Bronchial epithelial cell (primary cell): Measurements from ENCODE around the gene SLC6A5. TPM values are rescaled to one million over a fixed set of nuclear protein-coding genes. Genes with fewer than 3 reads are reported as not detected.

Source experiments
- DNase-seq: peaks from one replicate; pipeline ENCODE4 v3.0.0-alpha.2; 2010; ENCODE audit warnings: low read depth
- FAIRE-seq: peaks from 2 replicates; lab custom pipeline; 2011; peaks lifted over from hg19 to GRCh38; lab: Jason Lieb, UNC
- H3K27me3 ChIP-seq: 2 replicates; pipeline ENCODE4 v1.5.1; 2011; ENCODE audit warnings: low read length; ENCODE audit not compliant: control insufficient read depth, insufficient read depth
- H3K36me3 ChIP-seq: 2 replicates; pipeline ENCODE4 v1.5.1; 2011; ENCODE audit warnings: low read length; ENCODE audit not compliant: control insufficient read depth, insufficient read depth
- H3K4me3 ChIP-seq: 2 replicates; pipeline ENCODE4 v1.5.1; 2011; ENCODE audit warnings: mild to moderate bottlenecking, low read depth, low read length, control low read depth
- CTCF ChIP-seq: IDR thresholded peaks from 2 replicates; pipeline ENCODE4 v1.5.1; 2011; ENCODE audit warnings: mild to moderate bottlenecking, moderate library complexity, low read length, control low read depth, inconsistent platforms; ENCODE audit not compliant: insufficient read depth, severe bottlenecking
- total RNA-seq: library from RNA; depleted of rRNA; stranded (reverse); fragments of >200 nt; gene quantifications from 2 replicates; pipeline ENCODE4 v1.2.1, GENCODE V29; 2014

Gene SLC6A5
- total RNA-seq, 1 donor from 2014 or later: not detected

- H3K36me3 ChIP-seq: no peaks in the 10 kb centered on the region
- peaks cover 4% of the 10 kb centered on the region for H3K27me3 ChIP-seq
- TF ChIP-seq CTCF: no peak
- FAIRE-seq (no peak), DNase-seq (no peak)
- H3K4me3 ChIP-seq: no peak overlapping the region
These were observed 77.2 kb downstream of the SLC6A5 start for GRCh38 chr11:20676658-20677057.

GRCh38 chr11:20688761-20689160, 89.4 kb downstream of the SLC6A5 start:
- Histone ChIP-seq H3K36me3 (no peaks in the 10 kb centered on the region), H3K4me3 (no peak overlapping the region), H3K27me3 (no peaks in the 10 kb centered on the region)
- no peak for TF ChIP-seq CTCF
- DNase-seq (no peak), FAIRE-seq (no peak)

- Histone ChIP-seq H3K4me3 (no peak overlapping the region), H3K27me3 (no peaks in the 10 kb centered on the region), H3K36me3 (no peaks in the 10 kb centered on the region)
- no peak for TF ChIP-seq CTCF
- no peak for DNase-seq
- no peak for FAIRE-seq
These were observed 108.5 kb downstream of the SLC6A5 start for GRCh38 chr11:20707876-20708275.

Other genes starting within 250 kb of the SLC6A5 start
- gene HTATIP2, start 235.9 kb upstream of the SLC6A5 start, total RNA-seq: 84.5 and 94.0 TPM in 2 replicates
- gene PRMT3, start 211.9 kb upstream of the SLC6A5 start, total RNA-seq: 26.9 and 31.6 TPM in 2 replicates
- not detected in 2 replicates for gene NELL1, start 70.0 kb downstream of the SLC6A5 start, total RNA-seq